HL-60/S4 (cell line): Measurements from ENCODE around the gene NEURL1.

Experiments used
- in situ Hi-C: fragments of 300-500 bp; cut with MboI; formaldehyde crosslinking; loops from 2 replicates; pipeline ENCODE4 v1.14.3; 2022; ENCODE audit warnings: low sequenced_read_pairs

NEURL1 gene

DNA sequence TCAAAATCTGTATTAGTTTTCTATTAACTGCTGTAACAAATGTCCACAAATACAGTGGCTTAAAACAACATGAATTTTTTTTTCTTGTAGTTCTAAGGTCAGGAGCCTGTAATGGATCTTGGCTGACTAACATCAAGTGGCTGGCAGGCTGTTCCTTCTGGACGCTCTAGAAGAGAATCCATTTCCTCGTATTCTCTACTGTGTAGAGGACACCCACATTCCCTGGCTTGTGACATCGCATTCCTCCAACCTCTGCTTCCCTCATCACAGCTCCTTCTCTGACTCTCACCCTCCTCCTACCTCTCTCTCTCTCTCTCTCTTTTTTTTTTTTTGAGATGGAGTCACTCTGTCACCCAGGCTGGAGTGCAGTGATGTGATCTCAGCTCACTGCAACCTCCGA is 30.0 kb upstream of the NEURL1 start:
- in situ Hi-C loops, result no loop called here

DNA sequence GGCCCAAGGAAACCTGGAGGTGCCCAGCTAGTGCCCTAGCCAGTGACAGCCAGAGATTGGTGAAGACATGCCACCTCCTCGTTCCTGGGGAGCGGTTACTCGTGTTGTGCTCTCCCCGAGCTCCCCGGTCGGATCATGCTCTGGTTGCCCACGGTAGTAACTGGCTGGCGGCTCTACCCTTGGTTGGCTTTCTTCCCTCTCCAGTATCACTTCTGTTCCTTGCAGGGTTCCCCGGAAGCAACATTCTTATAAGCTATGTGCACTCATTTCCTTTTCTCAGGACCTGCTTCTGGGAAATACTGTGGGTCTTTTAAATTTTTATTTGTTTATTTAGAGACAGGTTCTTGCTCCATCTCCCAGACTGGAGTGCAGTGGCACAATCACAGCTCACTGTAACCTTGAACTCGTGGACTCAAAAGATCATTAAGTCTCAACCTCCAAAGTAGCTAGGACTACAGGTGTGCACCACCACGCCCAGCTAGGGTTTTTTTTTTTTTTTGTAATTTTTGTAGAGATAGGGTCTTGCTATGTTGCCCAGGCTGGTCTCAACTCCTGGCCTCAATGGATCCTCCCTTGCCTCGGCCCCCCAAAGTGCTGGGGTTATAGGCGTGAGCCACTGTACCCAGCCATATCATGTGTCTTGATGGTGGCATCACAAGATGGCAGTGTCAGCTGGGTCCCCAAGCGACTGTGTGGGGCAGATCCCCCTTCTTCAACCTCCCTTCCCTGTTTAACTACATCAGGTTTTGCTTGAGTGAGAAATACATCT is 27.9 kb upstream of the NEURL1 start:
- in situ Hi-C loops, result no loop called here

DNA sequence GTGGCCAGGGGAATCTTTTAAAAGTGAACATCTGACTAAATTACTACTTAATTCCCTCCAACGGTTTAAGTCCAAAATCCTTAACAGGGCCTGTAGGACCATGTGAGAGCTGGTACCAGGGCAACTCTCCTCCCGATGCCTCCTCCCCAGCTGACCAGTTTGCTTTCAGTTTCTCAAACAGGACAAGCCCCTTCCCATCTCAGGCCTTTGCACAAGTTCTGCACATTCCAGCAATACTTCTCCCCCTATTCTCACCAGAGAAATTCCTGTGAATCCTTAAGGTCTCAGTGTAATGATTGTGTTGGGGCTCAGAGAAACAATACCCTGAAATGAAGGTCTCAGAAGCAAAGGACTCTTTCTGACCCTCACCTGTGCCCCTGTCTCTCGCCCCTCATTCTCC is 26.8 kb upstream of the NEURL1 start:
- in situ Hi-C loops, result no loop called here

DNA sequence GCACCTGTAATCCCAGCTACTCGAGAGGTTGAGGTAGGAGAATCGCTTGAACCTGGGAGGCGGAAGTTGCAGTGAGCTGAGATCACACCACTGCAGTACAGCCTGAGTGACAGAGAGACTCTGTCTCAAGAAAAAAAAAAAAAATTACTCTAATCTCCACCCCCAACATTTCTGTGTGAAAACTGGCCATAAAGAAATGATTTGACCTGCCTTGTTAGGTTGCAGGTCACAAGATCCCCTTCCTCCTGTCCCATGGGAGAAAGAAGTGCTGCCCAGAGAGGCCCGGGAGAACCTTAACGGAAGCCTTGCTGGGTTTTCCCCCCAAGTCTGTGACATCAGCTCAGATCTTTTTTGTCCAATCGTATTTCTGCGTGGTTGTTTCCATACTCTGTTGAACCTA is 26.1 kb upstream of the NEURL1 start:
- in situ Hi-C loops, result no loop called here

DNA sequence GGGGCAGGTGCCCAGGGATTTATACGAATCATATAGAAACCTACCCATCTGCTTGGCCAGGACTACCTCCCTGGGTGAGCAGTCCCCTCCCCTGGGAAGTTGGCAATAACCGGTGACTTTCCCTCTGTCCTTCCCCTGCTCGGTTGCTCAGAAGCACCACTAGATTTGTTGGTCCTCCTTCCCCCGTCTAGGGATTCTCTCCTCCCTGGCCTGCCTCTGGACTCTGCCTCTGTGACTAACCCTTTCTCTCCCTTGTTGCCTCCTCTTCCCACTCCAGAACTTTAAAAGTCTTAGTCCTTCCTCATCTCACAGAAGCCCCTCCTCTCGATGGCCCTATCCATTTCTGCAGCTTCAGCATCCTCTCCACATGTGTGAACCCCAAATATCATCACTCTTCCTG is 24.3 kb upstream of the NEURL1 start:
- in situ Hi-C loops, result no loop called here

DNA sequence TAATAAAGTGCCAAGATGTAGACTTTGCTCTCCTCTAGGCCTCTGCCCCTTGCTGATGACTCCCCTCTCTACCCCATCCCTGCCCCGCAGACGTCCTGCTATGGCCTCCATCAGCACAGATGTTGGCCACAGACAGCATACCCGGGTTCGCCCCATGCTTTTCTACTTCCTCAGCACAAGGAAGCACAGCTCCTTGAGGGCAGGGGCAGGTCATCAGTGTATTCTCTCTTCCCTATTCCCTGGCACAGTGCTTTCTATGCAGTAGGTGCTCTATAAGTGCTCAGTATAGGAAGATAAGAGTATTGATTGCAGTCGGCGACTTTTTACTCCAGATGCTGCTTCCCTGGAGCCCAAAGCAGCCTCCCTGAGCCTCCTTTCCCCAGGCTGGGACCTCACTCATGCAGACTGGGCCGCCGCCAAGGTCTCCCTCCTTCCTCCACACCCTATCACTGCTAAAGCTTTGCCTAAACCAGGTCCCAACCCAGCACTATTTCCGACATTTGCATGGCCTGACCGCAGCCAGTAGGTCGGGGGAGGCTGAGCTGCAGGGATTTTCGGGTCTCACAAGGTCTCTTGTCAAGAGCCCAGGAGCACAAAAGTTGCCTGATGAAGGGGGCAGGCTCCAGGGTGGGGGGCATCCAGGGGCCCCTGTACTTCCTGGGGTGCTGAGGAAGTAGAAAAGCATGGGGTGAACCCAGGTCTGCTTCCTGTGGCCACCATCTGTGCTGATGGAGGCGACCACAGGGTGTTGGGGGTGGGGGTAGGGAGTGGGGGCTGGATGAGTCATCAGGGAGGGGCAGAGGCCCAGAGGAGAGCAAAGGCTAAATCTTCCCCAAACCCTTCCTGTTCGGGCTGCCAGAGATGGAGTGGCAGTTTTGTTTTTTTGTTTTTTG is 22.5 kb upstream of the NEURL1 start:
- in situ Hi-C loops, result no loop called here

DNA sequence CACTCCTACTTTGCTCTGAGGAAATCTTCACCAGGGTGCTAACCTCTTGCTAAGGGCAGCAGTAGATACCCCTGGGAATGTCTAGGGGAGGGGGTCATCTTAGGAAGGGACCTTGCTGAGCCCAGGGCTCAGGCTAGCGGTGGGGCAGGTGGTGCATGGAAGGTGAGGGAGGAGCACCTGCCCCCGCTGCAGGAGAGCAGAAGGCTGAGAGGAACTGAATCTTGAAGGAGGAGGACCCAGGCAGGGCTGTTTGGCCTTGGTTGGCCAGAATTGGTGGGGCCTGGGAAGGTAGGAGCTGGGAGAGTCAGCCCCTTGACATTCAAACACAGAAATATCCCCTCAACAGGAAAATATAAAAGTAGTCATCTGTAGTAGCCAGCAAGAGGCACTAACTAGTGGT is 21.5 kb upstream of the NEURL1 start:
- in situ Hi-C loops, result no loop called here

DNA sequence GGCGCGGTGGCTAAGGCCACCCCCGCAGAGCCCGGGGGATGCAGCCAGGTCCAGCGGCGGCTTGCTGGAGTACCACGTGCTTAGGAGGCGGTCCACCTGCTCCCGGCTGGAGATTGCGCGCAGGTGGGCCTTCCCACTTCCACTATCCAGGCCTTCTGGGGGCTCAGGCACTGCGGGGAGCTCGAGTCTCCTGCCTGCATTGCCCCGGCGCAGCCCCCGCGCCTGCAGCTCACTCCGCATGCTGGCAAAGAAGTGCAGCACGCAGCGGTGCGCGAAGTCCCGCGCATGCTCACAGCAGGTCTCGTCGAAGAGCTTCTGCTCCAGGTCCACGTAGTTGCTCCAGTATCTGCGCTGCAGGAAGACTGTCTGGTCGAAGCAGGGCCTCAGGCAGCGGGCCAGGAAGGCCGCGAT is 20.2 kb upstream of the NEURL1 start:
- in situ Hi-C loops, result no loop called here

DNA sequence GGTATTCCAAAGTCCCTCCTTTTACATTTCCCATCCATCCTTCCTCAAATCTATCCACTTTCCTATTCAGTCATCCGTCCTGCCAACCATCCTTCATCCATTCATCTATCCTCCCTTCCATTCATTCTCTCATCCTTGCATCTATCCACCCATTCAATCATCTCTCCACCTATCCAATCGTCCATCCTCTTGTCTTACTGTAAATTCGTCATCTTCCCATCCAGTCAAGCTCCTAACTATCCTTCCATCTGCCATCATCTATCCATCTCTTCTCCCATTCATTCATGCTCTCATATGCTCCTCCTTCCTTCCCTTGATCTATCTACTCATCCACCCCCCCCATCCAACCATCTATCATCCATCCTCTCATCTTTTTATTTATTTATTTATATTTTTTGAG is 19.4 kb upstream of the NEURL1 start:
- in situ Hi-C loops, result no loop called here

DNA sequence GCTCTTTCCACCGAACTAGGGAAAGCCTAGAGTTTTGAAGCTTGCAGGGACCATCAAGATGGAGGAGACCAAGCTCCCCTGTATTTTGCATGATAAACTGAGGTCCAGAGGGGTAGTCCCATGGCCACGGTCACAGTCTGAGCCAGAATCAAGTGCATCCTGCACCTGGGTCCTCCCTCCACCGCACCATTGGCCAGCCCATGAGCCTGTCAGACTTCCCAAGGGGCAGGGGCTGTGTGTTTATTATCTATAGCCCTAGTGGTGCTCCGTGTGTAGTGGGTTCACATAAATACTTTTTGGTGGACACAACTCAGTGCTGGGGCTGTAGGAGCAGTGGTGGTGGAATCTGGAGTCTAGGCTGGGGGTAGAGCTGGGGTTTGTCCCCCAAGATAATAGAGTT is 18.1 kb upstream of the NEURL1 start:
- in situ Hi-C loops, result loop anchor here (25.0 kb wide), 1 partner anchor 563 kb away; the partner anchor contains the start of gene CNNM2

DNA sequence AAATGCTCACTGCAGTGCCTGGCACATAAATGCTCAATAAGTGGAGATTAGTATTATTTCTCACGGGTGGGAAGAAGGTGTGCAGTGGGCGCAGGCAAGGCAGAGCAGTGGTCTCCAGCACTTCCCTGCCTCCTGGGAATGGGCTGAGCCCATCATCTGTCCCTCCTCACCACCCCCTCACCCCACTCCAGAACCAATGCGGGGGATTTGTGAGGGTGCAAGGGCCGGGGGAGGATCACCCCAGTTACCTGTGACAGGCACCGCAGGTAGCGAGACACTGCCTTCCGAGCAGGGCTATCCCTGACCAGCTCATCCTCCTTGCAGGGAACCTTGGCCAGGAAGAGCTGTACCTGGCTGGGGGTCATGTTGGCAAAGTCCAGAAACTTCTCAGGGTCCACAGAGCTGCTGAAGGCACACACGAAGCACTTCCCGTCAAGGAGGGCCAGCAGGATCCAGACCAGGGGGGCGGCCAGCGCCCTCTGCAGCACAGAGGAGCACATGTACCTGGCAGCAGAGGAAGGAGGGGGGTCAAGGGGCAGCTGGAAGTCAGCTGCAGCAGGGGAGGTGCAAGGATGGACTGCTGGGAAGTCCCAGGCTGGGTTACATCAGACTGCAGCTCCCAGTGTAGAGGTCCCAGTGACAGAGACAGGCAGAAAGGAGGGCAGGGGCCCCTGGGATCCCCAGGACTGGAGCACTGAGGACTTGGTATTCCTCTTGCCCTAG is 17.3 kb upstream of the NEURL1 start:
- in situ Hi-C loops, result loop anchor here (25.0 kb wide), 1 partner anchor 564 kb away; the partner anchor contains the start of gene CNNM2

DNA sequence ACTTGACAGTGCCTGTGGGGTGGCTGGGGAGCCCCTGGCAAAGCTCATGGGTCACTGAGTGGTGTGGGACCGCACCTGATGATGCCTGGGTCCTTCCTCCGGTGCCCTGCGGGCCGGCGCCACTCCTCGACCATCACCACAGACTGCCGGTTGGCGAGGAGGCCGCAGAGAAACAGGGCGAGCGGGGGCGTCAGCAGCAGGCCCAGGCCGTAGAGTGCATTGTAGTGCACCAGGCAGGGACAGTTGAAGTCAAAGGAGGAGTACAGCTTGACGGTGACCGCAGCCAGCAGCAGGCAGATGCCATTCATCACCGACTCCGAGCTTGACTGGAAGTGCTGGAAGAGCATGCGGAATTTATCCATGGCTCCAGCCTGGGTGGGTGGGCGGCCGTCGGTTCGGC is 14.8 kb upstream of the NEURL1 start:
- in situ Hi-C loops, result loop anchor here (25.0 kb wide), 1 partner anchor 566 kb away; the partner anchor contains the start of gene CNNM2

DNA sequence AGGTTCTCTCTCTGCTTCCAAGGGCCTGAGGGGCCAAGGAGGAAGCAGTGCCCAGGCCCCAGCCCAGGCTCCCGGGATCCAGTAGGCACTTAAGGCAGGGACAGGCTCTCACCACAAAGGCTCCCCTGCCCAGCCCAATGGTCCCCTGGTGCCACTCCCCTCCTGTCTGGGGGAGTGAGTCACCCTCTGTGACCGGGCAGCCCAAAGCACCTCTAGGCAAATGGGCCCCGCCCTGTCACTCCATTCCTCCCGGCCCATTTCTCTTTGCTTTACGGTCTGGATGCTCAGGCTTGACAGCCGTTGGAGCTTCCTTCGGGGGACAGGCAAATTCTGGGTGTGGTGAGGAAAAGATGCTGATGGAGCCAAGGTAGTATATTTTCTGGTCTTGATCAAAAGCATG is 14.4 kb upstream of the NEURL1 start, which contains the start of gene CALHM3:
Gene CALHM3 (minus strand): TSS at position 106 of the 400 bp plus-strand sequence. CDS start 208 bp downstream, outside the sequence.
- in situ Hi-C loops, result loop anchor here (25.0 kb wide), 1 partner anchor 567 kb away; the partner anchor contains the start of gene CNNM2

DNA sequence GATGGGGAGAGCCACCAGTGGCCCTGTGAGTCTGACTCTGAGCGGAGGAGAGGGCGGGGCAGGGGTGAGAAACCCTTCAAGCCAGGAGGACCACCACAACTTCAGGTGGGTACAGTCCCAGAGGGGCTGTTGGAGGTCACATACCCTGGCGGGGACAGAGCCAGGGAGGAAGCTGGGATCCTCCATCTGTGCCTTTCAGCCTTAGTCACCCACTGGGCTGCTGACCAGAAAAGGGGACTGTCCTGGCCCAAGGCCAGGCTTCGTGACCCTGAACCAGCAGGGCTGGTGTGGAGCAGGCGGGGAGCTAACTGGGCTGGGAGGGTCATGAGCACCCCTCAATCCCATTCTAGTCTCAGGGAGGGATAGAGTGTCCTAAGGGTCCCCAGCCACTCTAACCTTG is 13.0 kb upstream of the NEURL1 start:
- in situ Hi-C loops, result loop anchor here (5.0 to 25.0 kb wide), 2 partner anchors 63 to 568 kb away; partner anchors contain the start of gene CNNM2

DNA sequence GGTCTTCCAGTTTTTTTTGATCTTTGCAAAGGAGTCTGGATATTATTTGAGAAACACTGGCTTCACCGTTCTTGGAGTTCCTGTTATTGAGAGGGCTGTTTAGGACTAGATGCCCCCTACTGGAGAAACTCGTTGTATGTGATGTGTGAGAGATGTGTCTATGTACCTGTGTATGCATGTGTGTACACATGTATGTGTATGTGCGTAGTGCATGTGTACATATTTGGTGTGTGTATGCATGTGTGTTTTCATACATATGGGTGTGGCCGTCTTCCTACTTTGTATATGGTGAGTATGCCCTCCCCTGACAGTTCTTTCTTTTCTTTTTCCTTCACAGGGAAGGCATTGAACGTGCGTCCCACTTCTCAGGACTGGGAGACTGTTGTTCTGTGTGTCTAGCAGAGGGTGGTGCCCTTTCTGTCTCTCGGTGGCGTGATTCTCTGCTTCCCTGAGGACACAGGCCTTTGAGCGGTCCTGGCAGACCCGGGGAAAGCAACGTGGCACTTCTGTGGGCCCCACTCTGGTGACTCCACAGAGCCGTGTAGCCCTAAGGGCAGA is 11.5 kb upstream of the NEURL1 start:
- in situ Hi-C loops, result loop anchor here (5.0 to 25.0 kb wide), 2 partner anchors 65 to 570 kb away; partner anchors contain the start of gene CNNM2

DNA sequence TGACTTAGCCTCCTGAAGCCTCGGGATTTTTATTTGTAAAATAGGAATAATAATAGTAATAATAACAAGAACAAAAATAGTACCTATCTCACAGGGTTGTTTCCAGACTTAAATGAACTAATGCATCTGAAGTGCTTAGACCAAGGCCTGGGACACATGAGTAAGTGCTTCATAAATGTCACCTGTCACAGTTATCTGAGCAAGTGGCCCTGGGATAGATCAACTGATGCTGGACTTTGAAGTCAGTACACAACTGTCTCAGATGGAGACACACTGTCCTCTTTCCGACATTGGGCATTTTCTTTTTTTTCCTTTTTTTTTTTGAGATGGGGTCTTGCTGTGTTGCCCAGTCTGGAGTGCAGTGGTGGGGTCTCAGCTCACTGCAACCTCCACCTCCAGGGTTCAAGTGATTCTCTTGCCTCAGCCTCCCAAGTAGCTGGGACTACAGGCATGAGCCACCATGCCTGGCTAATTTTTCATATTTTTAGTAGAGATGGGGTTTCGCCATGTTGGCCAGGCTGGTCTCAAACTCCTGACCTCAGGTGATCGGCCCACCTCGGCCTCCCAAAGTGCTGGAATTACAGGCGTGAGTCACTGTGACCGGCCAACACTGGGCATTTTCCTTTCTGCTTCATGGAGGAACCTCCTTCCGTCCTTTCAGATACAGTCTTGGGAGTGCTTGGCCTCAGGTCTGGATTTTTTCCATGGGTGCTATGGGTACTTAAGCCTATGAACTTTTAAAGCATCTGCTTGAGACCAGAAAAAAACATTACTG is 6.7 kb upstream of the NEURL1 start:
- in situ Hi-C loops, result loop anchor here (25.0 kb wide), 1 partner anchor 575 kb away; the partner anchor contains the start of gene CNNM2

DNA sequence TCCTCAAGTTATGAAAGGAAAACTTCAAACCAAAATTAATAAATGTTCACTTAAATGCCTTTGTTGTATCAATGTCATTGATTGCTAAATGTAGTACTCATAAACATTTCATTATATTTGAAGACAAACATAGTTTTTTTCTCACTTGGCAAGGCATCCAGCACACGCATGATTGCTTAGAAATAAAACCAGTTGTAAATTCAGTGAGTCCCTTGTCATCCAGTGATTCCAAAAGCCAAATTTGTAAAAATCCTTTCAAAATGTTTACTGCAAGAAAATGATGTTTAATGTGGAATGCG is 6.1 kb upstream of the NEURL1 start:
- in situ Hi-C loops, result loop anchor here (25.0 kb wide), 1 partner anchor 575 kb away; the partner anchor contains the start of gene CNNM2

DNA sequence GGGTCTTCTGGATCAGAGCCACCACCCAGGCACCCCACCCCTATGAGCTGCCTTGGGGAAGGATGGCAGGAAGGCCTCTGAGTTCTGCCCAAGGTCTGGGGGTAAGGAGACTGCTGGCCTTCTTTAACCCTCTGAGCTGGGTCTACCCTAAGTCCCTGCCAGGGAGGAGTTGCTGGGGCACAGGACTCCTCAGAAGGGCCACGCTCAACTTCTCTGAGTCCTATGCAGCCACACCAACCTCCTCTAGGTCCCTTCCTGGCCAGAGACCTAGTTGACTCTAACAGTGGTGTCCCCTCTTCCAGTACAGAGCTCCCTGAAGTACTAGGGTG is 2.6 kb upstream of the NEURL1 start:
- in situ Hi-C loops, result loop anchor here (25.0 kb wide), 1 partner anchor 579 kb away; the partner anchor contains the start of gene CNNM2

DNA sequence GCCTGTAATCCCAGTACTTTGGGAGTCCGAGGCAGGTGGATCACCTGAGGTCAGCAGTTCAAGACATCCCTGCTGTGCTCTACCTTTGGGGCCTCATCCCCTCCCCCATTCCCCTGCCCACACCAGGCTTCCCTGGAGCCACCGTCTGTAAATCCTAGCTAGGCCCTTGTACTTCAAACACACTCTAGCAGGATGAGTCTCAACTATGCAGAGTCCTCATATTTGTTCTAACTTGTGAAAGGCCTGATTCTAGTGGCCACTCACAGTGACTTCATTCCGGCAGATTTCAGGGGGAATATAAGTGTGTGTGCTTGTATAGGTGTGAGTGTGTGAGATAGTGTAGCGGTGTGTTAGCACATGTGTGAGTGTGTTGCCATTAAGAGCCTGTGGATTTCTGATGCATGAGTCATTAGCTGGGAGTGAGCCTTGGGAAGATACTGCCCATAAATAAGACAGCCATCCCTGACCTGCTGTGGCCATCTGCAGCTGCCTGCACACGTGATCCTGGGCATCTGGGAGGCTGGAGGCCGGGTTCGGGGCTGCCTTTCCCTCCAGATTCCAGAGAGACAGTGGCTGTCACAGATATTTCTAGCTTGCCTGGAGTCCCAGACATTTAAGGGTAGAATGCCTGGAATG is 1.7 kb upstream of the NEURL1 start:
- in situ Hi-C loops, result loop anchor here (25.0 kb wide), 1 partner anchor 580 kb away; the partner anchor contains the start of gene CNNM2
